ENCODE data around the gene IFNAR2. TPM values are rescaled to one million over a fixed set of nuclear protein-coding genes. Genes with fewer than 3 reads are reported as not detected.

IFNAR2 gene
- polyA plus RNA-seq, 3 donors, result 47.7 to 79.8 (median 59.5) TPM

DNA sequence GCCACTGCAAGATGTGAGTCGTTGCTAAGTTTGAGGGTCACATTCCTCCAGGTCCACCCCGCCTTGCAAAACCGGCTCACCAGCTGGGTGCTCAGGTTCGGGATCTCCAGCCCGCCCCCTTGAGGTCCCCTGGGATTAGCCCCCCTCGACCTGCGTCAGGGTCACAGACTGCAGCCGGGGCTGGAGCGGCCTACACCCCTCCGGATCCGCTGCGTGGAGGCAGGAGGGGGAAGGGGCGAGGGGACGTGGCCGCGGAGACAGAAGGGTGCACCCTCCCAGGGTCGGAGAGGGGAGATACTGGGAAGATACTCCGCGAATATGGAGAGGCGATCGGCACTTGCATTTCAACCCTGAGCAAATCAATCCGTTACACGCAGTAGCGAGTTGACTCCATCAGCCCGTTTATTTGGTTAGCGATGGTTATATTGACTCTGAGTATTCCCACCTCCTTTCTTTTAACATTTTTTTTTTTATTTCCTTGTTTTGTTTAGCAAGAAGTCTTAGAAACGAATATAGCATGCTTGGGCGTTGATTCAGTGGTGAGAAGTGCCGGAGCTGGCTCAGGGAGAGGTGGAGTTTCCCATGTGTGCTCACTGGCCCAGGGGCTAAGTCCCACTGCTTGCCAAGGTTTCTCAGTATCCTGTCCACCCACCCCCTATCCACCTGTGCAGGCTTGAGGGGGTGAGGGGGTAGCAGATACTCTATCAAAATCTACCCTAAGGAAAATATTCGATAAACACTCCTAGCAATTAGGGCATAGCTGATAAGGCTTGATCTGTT is 997 bp downstream of the IFNAR2 start:
- Mint-ChIP-seq H3K4me1 (peaks cover 51% of the 10 kb centered on the region), H3K9me3 (no peaks in the 10 kb centered on the region), H3K27ac (peak overlapping the region; percentile 87 to 96 (median 92)), H3K4me3 (peak overlapping the region; percentile 90 to 93), H3K27me3 (ENCODE audit: low read depth in 3 of 3) (peaks cover 0 to 3% (median 0%) of the 10 kb centered on the region in 3 donors), H3K36me3 (peaks cover 22 to 23% of the 10 kb centered on the region in 2 donors)
- H3K9ac ChIP-seq (ENCODE audit: insufficient read depth, low read length, poor library complexity, severe bottlenecking), result peak overlapping the region; percentile 99
- peak in 2 of 3 donors; percentile 37 to 87 for DNase-seq
- H2AFZ ChIP-seq (ENCODE audit: insufficient read depth, low read depth, low read length, poor library complexity, severe bottlenecking), result peak overlapping the region; percentile 72
- peaks cover 46 to 60% of the 10 kb centered on the region in 2 donors for H3K4me1 ChIP-seq (ENCODE audit: control insufficient read depth in 1 of 2, insufficient read depth in 2 of 2, low read length in 2 of 2)
- TF ChIP-seq, protein P1, sequence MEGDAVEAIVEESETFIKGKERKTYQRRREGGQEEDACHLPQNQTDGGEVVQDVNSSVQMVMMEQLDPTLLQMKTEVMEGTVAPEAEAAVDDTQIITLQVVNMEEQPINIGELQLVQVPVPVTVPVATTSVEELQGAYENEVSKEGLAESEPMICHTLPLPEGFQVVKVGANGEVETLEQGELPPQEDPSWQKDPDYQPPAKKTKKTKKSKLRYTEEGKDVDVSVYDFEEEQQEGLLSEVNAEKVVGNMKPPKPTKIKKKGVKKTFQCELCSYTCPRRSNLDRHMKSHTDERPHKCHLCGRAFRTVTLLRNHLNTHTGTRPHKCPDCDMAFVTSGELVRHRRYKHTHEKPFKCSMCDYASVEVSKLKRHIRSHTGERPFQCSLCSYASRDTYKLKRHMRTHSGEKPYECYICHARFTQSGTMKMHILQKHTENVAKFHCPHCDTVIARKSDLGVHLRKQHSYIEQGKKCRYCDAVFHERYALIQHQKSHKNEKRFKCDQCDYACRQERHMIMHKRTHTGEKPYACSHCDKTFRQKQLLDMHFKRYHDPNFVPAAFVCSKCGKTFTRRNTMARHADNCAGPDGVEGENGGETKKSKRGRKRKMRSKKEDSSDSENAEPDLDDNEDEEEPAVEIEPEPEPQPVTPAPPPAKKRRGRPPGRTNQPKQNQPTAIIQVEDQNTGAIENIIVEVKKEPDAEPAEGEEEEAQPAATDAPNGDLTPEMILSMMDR (IDR thresholded peaks at IDR 0.05), result peak; percentile 34
- peak overlapping the region; percentile 92 to 99 (median 97) for H3K4me3 ChIP-seq (replicated peaks in 1 of 3; ENCODE audit: low read depth in 2 of 3, low read length in 3 of 3)
- peaks cover 0 to 11% of the 10 kb centered on the region in 2 donors for H3K36me3 ChIP-seq (replicated peaks in 1 of 2; ENCODE audit: control insufficient read depth in 1 of 2, insufficient read depth in 2 of 2, low read length in 2 of 2)
- no peaks in the 10 kb centered on the region for H3K9me3 ChIP-seq (replicated peaks in 1 of 2; ENCODE audit: control insufficient read depth in 1 of 2, insufficient read depth in 1 of 2, low read length in 2 of 2)
- no peaks in the 10 kb centered on the region for H3K27me3 ChIP-seq (ENCODE audit: control insufficient read depth in 2 of 2, insufficient read depth in 2 of 2, low read length in 2 of 2)
- WGBS (ENCODE audit: insufficient coverage), result under 1% methylated on average over 15 of the region's 30 CpGs
- H3K27ac ChIP-seq (ENCODE audit: low read depth in 1 of 2, low read length in 2 of 2), result peak overlapping the region; percentile 88 to 95
- peaks cover 60% of the 10 kb centered on the region for H3K79me2 ChIP-seq (ENCODE audit: insufficient read depth, low read length)
- peak overlapping the region; percentile 85 for H3K4me2 ChIP-seq (replicated peaks; ENCODE audit: extremely low read depth, low read length, poor library complexity, severe bottlenecking)
- intact Hi-C loops (cut with micrococcal nuclease), result loop anchor here (5.0 kb wide), 2 partner anchors 33 to 37 kb away; partner anchors contain the start of gene IL10RB (in 2 of the 2)
- peaks cover 15% of the 10 kb centered on the region for H4K20me1 ChIP-seq (ENCODE audit: insufficient read depth, low read length)

DNA sequence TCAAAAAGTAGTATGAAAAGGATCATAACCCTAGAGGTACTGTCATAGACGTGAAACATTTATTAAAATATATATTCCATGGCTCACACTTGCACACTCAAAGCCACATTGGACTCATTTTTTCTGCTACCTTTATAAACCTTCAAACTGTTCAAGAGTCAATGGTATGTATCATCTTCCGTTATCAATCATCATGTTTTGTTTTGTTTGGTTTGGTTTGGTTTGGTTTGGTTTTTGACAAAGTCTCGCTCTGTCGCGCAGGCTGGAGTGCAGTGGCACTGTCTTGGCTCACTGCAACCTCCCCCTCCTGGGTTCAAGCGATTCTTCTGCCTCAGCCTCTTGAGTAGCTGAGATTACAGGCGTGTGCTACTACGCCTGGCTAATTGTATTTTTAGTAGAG is 1.8 kb downstream of the IFNAR2 start:
- H3K9me3 ChIP-seq (replicated peaks in 1 of 2; ENCODE audit: control insufficient read depth in 1 of 2, insufficient read depth in 1 of 2, low read length in 2 of 2), result no peaks in the 10 kb centered on the region
- peak overlapping the region; percentile 85 for H3K4me2 ChIP-seq (replicated peaks; ENCODE audit: extremely low read depth, low read length, poor library complexity, severe bottlenecking)
- H3K36me3 Mint-ChIP-seq, result peaks cover 26 to 27% of the 10 kb centered on the region in 2 donors
- peak overlapping the region; percentile 92 to 99 (median 97) for H3K4me3 ChIP-seq (replicated peaks in 1 of 3; ENCODE audit: low read depth in 2 of 3, low read length in 3 of 3)
- H3K27ac ChIP-seq (ENCODE audit: low read depth in 1 of 2, low read length in 2 of 2), result peak overlapping the region; percentile 48 to 95
- H3K27me3 ChIP-seq (ENCODE audit: control insufficient read depth in 2 of 2, insufficient read depth in 2 of 2, low read length in 2 of 2), result no peaks in the 10 kb centered on the region
- peaks cover 0 to 3% (median 0%) of the 10 kb centered on the region in 3 donors for H3K27me3 Mint-ChIP-seq (ENCODE audit: low read depth in 3 of 3)
- WGBS (ENCODE audit: insufficient coverage), result no CpG with 5 or more reads among the region's 8 CpGs
- peaks cover 46 to 66% of the 10 kb centered on the region in 2 donors for H3K4me1 ChIP-seq (ENCODE audit: control insufficient read depth in 1 of 2, insufficient read depth in 2 of 2, low read length in 2 of 2)
- H3K9ac ChIP-seq (ENCODE audit: insufficient read depth, low read length, poor library complexity, severe bottlenecking), result peak overlapping the region; percentile 99
- no peak for DNase-seq
- peak overlapping the region; percentile 89 to 90 for H3K4me3 Mint-ChIP-seq
- H3K9me3 Mint-ChIP-seq, result no peaks in the 10 kb centered on the region
- H2AFZ ChIP-seq (ENCODE audit: insufficient read depth, low read depth, low read length, poor library complexity, severe bottlenecking), result no peak overlapping the region
- peaks cover 3 to 18% of the 10 kb centered on the region in 2 donors for H3K36me3 ChIP-seq (replicated peaks in 1 of 2; ENCODE audit: control insufficient read depth in 1 of 2, insufficient read depth in 2 of 2, low read length in 2 of 2)
- H4K20me1 ChIP-seq (ENCODE audit: insufficient read depth, low read length), result peaks cover 23% of the 10 kb centered on the region
- peaks cover 67% of the 10 kb centered on the region for H3K79me2 ChIP-seq (ENCODE audit: insufficient read depth, low read length)
- intact Hi-C loops (cut with micrococcal nuclease), result loop anchor here (5.0 kb wide), 2 partner anchors 34 to 36 kb away; partner anchors contain the start of gene IL10RB (in 2 of the 2)
- peak overlapping the region; percentile 33 to 92 (median 76) for H3K27ac Mint-ChIP-seq
- peaks cover 56% of the 10 kb centered on the region for H3K4me1 Mint-ChIP-seq
- TF ChIP-seq, protein P1 (IDR thresholded peaks at IDR 0.05), result no peak
